Mammary epithelial cell (primary cell): ENCODE results near the gene COBLL1.

Experiments
- CTCF ChIP-seq, 2 donors: IDR thresholded peaks in 1 of 2; conservative IDR thresholded peaks in 1 of 2; 2 replicates each; pipeline ENCODE4 v1.5.1; 2011 to 2012; ENCODE audit warnings: inconsistent platforms in 2 of 2, low read length in 2 of 2, mild to moderate bottlenecking in 2 of 2, control low read depth in 1 of 2, low read depth in 1 of 2; ENCODE audit not compliant: insufficient read depth in 1 of 2; ENCODE audit errors: extremely low read depth in 1 of 2
- EZH2 ChIP-seq: IDR thresholded peaks from 2 replicates; pipeline ENCODE4 v1.6.1; 2012; ENCODE audit warnings: low read length, inconsistent platforms, borderline replicate concordance

- TF ChIP-seq CTCF (conservative IDR thresholded peaks at IDR 0.05 in 1 of 2, IDR thresholded peaks at IDR 0.05 in 1 of 2; ENCODE audit: extremely low read depth in 1 of 2, insufficient read depth in 1 of 2, low read depth in 1 of 2, low read length in 2 of 2) (no peak), EZH2 (no peak)
Measured at GRCh38 chr2:164711766-164712138, 129.9 kb downstream of the COBLL1 start.
